Measurements from ENCODE around the gene KLHL6. TPM values are rescaled to one million over a fixed set of nuclear protein-coding genes. Genes with fewer than 3 reads are reported as not detected.

The KLHL6 gene
- total and polyA plus RNA-seq, 4 donors = 1.5 to 3.0 (median 1.8) TPM

DNA sequence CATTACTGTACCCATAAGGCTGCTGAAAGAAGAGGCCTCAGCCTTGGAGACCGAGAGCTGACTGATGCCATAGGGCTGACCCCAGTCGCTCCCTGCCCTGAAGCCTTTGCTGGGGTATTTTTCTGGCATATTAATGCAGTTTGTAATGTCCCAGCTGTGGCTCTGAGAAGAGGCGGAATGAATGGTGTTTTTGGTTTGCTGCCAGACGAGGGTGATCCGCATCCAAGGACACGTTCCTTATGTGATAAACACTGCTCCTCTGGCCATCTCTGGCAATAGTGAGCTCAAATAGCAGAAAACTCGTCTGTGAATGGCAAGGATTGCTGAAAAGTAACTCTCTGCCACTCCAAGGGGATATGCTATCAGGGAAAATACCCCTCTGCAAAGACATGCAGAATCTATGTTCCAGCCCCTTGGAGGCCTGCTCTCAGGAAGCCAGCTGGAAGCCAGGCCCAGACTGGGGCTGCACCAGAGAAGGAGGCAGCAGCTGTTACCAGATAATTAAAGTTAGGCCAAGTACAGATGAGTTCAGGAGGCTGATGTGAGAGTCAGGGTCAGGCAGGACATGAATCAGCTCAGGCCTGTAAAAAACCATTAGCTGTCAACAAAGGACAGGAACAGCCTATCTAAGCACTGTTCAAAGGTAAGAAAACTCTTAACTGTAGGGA lies 28.9 kb upstream of the KLHL6 start:
- WGBS (ENCODE audit: insufficient coverage) = 37% methylated on average over 6 of the region's 7 CpGs
- Histone ChIP-seq H3K9me3 (ENCODE audit: control insufficient read depth, insufficient read depth, low read length) (no peaks in the 10 kb centered on the region), H3K27ac (ENCODE audit: low read depth, low read length) (peak overlapping the region; percentile 65), H3K4me3 (ENCODE audit: low read depth, low read length) (no peak overlapping the region), H3K27me3 (ENCODE audit: control insufficient read depth, insufficient read depth, low read length) (no peaks in the 10 kb centered on the region), H3K36me3 (ENCODE audit: control insufficient read depth, insufficient read depth, low read length) (no peaks in the 10 kb centered on the region), H3K4me1 (ENCODE audit: control insufficient read depth, insufficient read depth, low read length) (peaks cover 24% of the 10 kb centered on the region)
- DNase-seq (ENCODE audit: low read depth in 4 of 6, low spot score in 6 of 6) = peak in 2 of 6 donors; percentile 71 to 72

DNA sequence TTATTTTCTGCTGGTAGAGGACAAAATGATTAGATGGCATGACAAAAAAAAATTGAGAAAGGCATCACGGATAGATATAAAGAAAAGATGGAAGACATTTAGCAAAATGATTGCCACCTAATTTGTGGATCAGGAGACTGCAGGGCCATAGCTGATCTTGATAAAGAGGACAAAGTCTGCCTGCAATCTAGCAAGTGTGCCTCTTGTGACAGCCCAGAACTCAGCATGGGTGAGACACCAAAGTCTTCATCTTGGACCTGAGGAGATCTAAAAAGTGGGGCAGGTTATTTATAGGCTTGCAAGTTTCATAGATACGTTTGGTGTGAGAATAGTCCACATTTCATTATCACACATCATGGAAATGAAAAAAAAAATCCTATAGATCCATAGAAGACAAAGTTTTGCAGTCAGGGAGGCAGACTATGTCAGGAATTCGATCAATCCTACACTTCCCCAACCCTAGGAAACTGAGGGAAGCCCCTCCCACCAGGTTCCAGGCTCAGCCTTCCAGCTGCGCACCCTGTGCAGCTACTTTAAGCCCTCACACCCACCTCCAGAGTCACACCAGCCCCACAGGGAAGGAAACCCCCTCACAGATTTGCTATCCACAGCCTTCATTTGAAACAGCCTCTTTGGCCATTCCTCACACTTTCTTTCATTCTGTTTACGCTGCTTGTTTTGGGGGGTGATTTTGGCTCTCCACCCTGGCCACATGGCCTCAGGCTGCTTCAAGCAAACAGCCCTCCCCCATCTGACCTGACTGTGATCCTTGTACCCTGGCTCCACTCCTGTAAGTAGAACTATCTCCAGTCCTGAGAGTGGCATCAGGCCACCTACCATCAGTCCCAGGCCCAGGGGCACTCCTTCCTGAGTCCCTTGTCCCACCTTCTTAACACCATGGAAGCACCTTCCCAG lies 28.1 kb upstream of the KLHL6 start:
- 71% methylated on average over 4 of the region's 5 CpGs for WGBS (ENCODE audit: insufficient coverage)
- H3K27ac ChIP-seq (ENCODE audit: low read depth, low read length) = peak overlapping the region; percentile 65
- peaks cover 24% of the 10 kb centered on the region for H3K4me1 ChIP-seq (ENCODE audit: control insufficient read depth, insufficient read depth, low read length)

DNA sequence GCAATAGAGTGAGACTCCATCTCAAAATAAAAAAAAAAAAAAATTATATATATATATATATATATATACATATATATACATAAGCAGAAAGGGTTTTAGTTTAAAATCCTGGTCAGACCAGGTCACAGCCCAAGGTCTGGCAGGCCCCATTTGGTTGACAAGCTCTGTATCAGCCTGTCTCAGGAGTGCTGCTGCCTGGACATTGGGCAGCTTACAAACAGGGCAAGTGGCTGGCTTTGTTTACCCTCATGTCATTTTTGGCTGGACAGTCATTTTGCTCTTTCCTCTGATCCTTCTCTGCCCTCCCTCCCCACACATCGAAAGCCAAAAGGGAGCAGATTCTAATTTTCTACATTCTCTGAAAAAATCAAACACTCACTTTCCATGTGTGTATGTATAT lies 26.7 kb upstream of the KLHL6 start:
- DNase-seq (ENCODE audit: low read depth in 4 of 6, low spot score in 6 of 6) = no peak
- Histone ChIP-seq H3K4me3 (ENCODE audit: low read depth, low read length) (no peak overlapping the region), H3K27ac (ENCODE audit: low read depth, low read length) (no peak overlapping the region), H3K27me3 (ENCODE audit: control insufficient read depth, insufficient read depth, low read length) (no peaks in the 10 kb centered on the region), H3K36me3 (ENCODE audit: control insufficient read depth, insufficient read depth, low read length) (no peaks in the 10 kb centered on the region), H3K9me3 (ENCODE audit: control insufficient read depth, insufficient read depth, low read length) (no peaks in the 10 kb centered on the region), H3K4me1 (ENCODE audit: control insufficient read depth, insufficient read depth, low read length) (peaks cover 24% of the 10 kb centered on the region)
- WGBS (ENCODE audit: insufficient coverage) = no CpG with 5 or more reads among the region's 1 CpG

More for the DNA sequence above, 28.1 kb upstream of the KLHL6 start:
- no peaks in the 10 kb centered on the region for H3K27me3 ChIP-seq (ENCODE audit: control insufficient read depth, insufficient read depth, low read length)
- no peak for DNase-seq (ENCODE audit: low read depth in 4 of 6, low spot score in 6 of 6)
- H3K36me3 ChIP-seq (ENCODE audit: control insufficient read depth, insufficient read depth, low read length) = no peaks in the 10 kb centered on the region
- no peak overlapping the region for H3K4me3 ChIP-seq (ENCODE audit: low read depth, low read length)
- no peaks in the 10 kb centered on the region for H3K9me3 ChIP-seq (ENCODE audit: control insufficient read depth, insufficient read depth, low read length)

DNA sequence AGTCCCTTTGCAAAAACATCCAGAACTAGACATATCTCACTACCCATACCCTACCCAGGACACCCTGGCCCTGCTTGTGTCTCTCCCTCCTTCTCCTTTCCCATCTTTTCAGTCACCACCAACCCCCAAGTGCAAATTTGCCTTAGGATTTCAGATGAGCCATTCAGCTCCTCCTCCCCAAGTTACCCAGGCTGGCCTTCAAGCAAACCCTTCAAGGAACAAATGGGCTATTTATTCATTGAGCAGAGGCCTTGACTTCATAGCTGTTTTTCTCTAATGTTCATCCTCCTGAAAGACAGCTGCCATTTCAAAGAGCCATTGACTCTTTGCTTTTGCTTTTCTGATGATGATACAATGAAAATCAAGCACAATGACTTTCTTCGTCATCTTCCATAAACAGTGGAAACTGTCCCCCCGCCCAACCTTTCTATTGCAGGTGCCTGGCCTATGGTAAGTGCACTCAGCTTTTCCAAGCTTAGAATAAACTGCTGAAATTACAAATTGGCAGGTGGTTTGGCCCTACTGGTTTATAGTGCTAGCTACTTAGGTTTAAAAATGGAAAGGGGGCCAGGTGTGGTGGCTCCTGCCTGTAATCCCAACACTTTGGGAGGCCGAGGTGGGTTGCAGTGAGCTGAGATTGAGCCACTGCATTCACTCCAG lies 26.1 kb upstream of the KLHL6 start:
- Histone ChIP-seq H3K4me1 (ENCODE audit: control insufficient read depth, insufficient read depth, low read length) (peaks cover 24% of the 10 kb centered on the region), H3K27ac (ENCODE audit: low read depth, low read length) (peak overlapping the region; percentile 51), H3K9me3 (ENCODE audit: control insufficient read depth, insufficient read depth, low read length) (no peaks in the 10 kb centered on the region), H3K4me3 (ENCODE audit: low read depth, low read length) (no peak overlapping the region), H3K27me3 (ENCODE audit: control insufficient read depth, insufficient read depth, low read length) (no peaks in the 10 kb centered on the region), H3K36me3 (ENCODE audit: control insufficient read depth, insufficient read depth, low read length) (no peaks in the 10 kb centered on the region)
- peak in 2 of 6 donors; percentile 19 to 47 for DNase-seq (ENCODE audit: low read depth in 4 of 6, low spot score in 6 of 6)
- 87% methylated on average over 2 of the region's 3 CpGs for WGBS (ENCODE audit: insufficient coverage)

DNA sequence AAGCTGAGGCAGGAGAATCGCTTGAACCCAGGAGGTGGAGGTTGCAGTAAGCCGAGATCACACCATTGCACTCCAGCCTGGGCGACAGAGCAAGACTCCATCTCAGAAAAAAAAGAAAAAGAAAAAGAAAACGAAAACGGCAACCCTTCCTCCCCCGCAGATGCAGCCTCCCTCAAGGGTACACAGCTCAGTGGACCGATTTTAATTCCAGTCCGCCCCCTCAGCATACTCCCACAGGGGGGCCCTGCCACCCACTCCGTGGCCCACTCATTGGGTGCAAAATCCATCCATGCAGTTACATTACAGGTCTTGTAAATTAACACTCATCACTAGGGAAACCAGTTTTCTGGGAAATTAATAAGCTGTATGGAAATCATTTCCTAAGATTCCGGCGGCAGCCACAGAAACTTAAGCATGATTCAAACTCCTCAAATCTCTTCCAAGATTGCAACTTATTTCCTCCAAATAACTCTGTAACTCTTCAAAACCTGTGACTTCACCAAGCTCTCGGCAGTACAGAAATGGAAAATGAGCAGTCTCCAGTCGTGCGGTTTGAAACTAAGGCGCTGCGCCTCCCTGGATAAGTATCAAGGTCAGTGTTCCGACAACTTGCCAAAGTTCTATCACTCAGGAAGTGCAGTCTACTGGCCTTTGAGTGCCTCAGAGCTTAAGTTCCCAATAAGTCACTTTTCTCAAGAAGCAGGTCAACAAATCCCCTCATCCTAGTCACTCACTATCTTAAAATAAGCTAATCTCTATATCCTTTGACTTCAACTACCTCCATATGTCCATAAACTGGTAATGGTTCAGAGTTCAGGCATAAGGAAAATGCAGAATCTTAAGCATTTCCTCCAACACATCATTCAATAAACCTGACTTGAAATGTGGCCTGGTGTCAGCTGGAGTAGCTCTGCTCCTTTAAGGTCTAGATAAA lies 24.7 kb upstream of the KLHL6 start:
- no peak for DNase-seq (ENCODE audit: low read depth in 4 of 6, low spot score in 6 of 6)
- no peaks in the 10 kb centered on the region for H3K9me3 ChIP-seq (ENCODE audit: control insufficient read depth, insufficient read depth, low read length)
- no peaks in the 10 kb centered on the region for H3K27me3 ChIP-seq (ENCODE audit: control insufficient read depth, insufficient read depth, low read length)
- H3K27ac ChIP-seq (ENCODE audit: low read depth, low read length) = peak overlapping the region; percentile 15
- peaks cover 24% of the 10 kb centered on the region for H3K4me1 ChIP-seq (ENCODE audit: control insufficient read depth, insufficient read depth, low read length)
- 89% methylated on average over 10 of the region's 17 CpGs for whole genome bisulfite sequencing (ENCODE audit: insufficient coverage)
- H3K36me3 ChIP-seq (ENCODE audit: control insufficient read depth, insufficient read depth, low read length) = no peaks in the 10 kb centered on the region
- H3K4me3 ChIP-seq (ENCODE audit: low read depth, low read length) = no peak overlapping the region

DNA sequence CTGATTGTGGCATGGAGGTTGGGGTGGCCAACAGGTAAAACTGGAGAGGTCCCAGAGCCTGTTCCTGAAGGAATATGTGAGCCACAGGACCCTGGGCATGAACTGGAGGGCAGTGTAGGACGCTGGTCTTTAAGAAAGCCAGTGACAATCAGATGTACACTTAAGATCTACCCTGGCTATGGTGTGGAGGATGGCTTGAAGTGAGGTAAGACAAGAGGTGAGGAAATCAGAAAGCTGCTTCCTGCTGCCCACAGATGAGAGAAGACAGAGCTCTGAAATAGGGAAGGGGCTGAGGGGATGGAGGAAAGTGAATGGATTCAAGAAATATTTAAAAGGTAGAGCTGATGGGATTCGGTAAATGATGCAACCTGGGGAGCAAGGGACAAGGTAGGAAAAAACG lies 22.7 kb upstream of the KLHL6 start:
- 91% methylated on average over 3 of the region's 3 CpGs for WGBS (ENCODE audit: insufficient coverage)
- no peaks in the 10 kb centered on the region for H3K27me3 ChIP-seq (ENCODE audit: control insufficient read depth, insufficient read depth, low read length)
- H3K36me3 ChIP-seq (ENCODE audit: control insufficient read depth, insufficient read depth, low read length) = no peaks in the 10 kb centered on the region
- peaks cover 13% of the 10 kb centered on the region for H3K4me1 ChIP-seq (ENCODE audit: control insufficient read depth, insufficient read depth, low read length)
- H3K27ac ChIP-seq (ENCODE audit: low read depth, low read length) = no peak overlapping the region
- DNase-seq (ENCODE audit: low read depth in 4 of 6, low spot score in 6 of 6) = no peak
- H3K4me3 ChIP-seq (ENCODE audit: low read depth, low read length) = no peak overlapping the region
- H3K9me3 ChIP-seq (ENCODE audit: control insufficient read depth, insufficient read depth, low read length) = no peaks in the 10 kb centered on the region

DNA sequence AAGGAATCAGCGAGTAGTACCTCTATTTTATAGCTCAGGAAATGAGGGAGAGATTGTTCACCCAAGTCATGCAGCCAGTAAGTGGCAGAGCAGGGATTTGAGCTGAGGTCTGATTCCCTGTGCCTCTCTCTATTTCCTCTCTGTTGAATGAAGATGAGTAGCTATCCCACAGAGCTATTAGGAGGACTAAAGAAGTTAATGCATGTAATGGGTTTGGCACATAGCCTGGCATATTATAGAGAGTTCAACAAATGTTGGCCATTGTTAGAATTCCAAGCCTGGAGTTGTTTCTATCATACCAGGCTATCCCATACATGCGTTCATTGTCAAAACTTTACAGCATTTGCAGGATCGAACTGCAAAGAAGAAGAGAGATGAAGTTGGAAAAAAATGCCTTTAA lies 21.8 kb upstream of the KLHL6 start:
- peak in 1 of 6 donors; percentile 23 for DNase-seq (ENCODE audit: low read depth in 4 of 6, low spot score in 6 of 6)
- H3K36me3 ChIP-seq (ENCODE audit: control insufficient read depth, insufficient read depth, low read length) = no peaks in the 10 kb centered on the region
- no peaks in the 10 kb centered on the region for H3K27me3 ChIP-seq (ENCODE audit: control insufficient read depth, insufficient read depth, low read length)
- no peak overlapping the region for H3K4me3 ChIP-seq (ENCODE audit: low read depth, low read length)
- no peak overlapping the region for H3K27ac ChIP-seq (ENCODE audit: low read depth, low read length)
- H3K9me3 ChIP-seq (ENCODE audit: control insufficient read depth, insufficient read depth, low read length) = no peaks in the 10 kb centered on the region
- H3K4me1 ChIP-seq (ENCODE audit: control insufficient read depth, insufficient read depth, low read length) = peaks cover 10% of the 10 kb centered on the region
- 60% methylated on average over 1 of the region's 3 CpGs for WGBS (ENCODE audit: insufficient coverage)

DNA sequence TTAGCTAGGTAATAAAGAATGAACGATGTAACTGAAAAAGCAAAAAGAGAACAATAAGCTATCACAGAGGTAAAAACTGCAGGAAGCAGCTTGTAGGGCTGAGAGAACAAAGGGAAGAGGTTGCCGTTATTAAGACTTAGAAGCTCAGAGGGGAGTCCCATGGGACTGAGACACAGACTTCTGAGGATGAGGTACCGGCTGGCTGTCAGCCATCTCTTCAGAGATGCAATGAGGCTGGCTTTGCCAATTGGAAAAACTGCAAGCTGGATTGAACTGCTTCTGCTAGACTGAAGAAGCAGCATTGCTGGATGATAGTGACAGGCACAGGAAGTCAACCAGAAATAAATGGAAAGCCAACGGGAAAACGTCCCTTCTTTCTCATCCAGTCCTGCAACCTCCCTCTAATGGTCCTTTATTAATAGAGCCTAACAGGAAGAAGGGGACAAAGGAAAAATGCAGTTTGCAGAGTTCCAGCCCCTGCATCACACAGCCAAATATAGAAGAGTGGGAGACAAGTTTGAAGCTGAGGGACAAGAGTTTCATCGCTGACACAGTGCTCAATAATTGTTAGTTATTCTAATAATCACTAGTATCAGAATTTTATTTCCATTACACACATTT lies 21.1 kb upstream of the KLHL6 start:
- DNase-seq (ENCODE audit: low read depth in 4 of 6, low spot score in 6 of 6) = peak in 5 of 6 donors; percentile 21 to 92 (median 52)
- H3K9me3 ChIP-seq (ENCODE audit: control insufficient read depth, insufficient read depth, low read length) = no peaks in the 10 kb centered on the region
- no peaks in the 10 kb centered on the region for H3K36me3 ChIP-seq (ENCODE audit: control insufficient read depth, insufficient read depth, low read length)
- peaks cover 5% of the 10 kb centered on the region for H3K4me1 ChIP-seq (ENCODE audit: control insufficient read depth, insufficient read depth, low read length)
- 0% methylated on average over 2 of the region's 6 CpGs for WGBS (ENCODE audit: insufficient coverage)
- no peaks in the 10 kb centered on the region for H3K27me3 ChIP-seq (ENCODE audit: control insufficient read depth, insufficient read depth, low read length)
- no peak overlapping the region for H3K27ac ChIP-seq (ENCODE audit: low read depth, low read length)
- no peak overlapping the region for H3K4me3 ChIP-seq (ENCODE audit: low read depth, low read length)
